HCT116 (cell line): ENCODE measurements around the gene AADAC. TPM values are rescaled to one million over a fixed set of nuclear protein-coding genes. Genes with fewer than 3 reads are reported as not detected.

Experiments used
- ATAC-seq: fragments of 200-7000 bp; cut with Tn5 transposase; 2 replicates; pipeline ENCODE4 v1.9.1; 2020; ENCODE audit warnings: mild to moderate bottlenecking, moderate library complexity
- BruUV-seq: library from RNA; stranded (reverse); fragments of 400-500 nt; replicated peaks from 2 replicates; lab custom pipeline; 2021; lab: Mats Ljungman, UMichigan
- CTCF ChIA-PET: fragments of 300-600 bp; sonication (Branson Sonifier 250); formaldehyde crosslinking; loops from one replicate; lab custom pipeline; 2021; ENCODE audit warnings: antibody characterized with exemption; lab: Charles Lee
- POLR2A ChIA-PET: fragments of 300-600, 350-600 bp; sonication (Branson Sonifier 250); formaldehyde crosslinking; loops from one replicate; lab custom pipeline; 2021; ENCODE audit warnings: antibody characterized with exemption; lab: Charles Lee
- RAD21 ChIA-PET, 2 experiments: fragments of 300-600 bp; sonication (Branson Sonifier 250); formaldehyde crosslinking; loops; one replicate each; lab custom pipeline; 2023; ENCODE audit warnings: low total read pairs in 2 of 2; ENCODE audit not compliant: uncharacterized antibody in 2 of 2, unreplicated experiment in 2 of 2, low non-redundant PET in 1 of 2; lab: Charles Lee
- DNase-seq: peaks from one replicate; pipeline ENCODE4 v3.0.0-alpha.2; 2010; ENCODE audit warnings: low read depth, low spot score
- H2AFZ ChIP-seq: fragments of 200-600 bp; shearing (Covaris generic), sonication (generic); 2 replicates; pipeline ENCODE4 v1.6.1; 2017; ENCODE audit warnings: low read depth, mixed run types, mixed read lengths, antibody characterized with exemption, low read length; ENCODE audit not compliant: poor library complexity, severe bottlenecking
- H3K27ac ChIP-seq: 2 replicates; pipeline ENCODE4 v1.5.1; 2012; ENCODE audit warnings: low read depth, low read length
- H3K27me3 ChIP-seq: fragments of 200-600 bp; sonication (generic); 2 replicates; pipeline ENCODE4 v1.6.1; 2016; ENCODE audit warnings: mixed run types, low read length, mixed read lengths; ENCODE audit not compliant: insufficient read depth
- H3K36me3 ChIP-seq, 2 experiments: fragments of 200-500 bp in 1 of 2; fragments of 200-600 bp in 1 of 2; sonication (Bioruptor generic) in 1 of 2; sonication (generic) in 1 of 2; 2 replicates each; pipeline versions ENCODE4 v1.5.1 to v1.6.1; 2014 to 2016; ENCODE audit warnings: low read length in 2 of 2, inconsistent platforms in 1 of 2, mixed read lengths in 1 of 2, mixed run types in 1 of 2; ENCODE audit not compliant: insufficient read depth in 2 of 2, control insufficient read depth in 1 of 2
- H3K4me1 ChIP-seq, 2 experiments: fragments of 200-600 bp in 1 of 2; sonication (generic) in 1 of 2; 2 replicates each; pipeline versions ENCODE4 v1.5.1 to v1.6.1; 2012 to 2017; ENCODE audit warnings: low read length in 2 of 2, inconsistent platforms in 1 of 2, mild to moderate bottlenecking in 1 of 2, mixed read lengths in 1 of 2, mixed run types in 1 of 2, moderate library complexity in 1 of 2; ENCODE audit not compliant: insufficient read depth in 2 of 2, control insufficient read depth in 1 of 2
- H3K4me2 ChIP-seq: fragments of 200-600 bp; sonication (generic); 2 replicates; pipeline ENCODE4 v1.6.1; 2017; ENCODE audit warnings: mixed run types, low read length, mixed read lengths
- H3K4me3 ChIP-seq, 2 experiments: fragments of 200-600 bp in 1 of 2; sonication (generic) in 1 of 2; replicated peaks in 1 of 2; 2 replicates each; pipeline ENCODE4 v1.5.1; 2011 to 2016; ENCODE audit warnings: low read length in 2 of 2, control low read depth in 1 of 2, low read depth in 1 of 2, mild to moderate bottlenecking in 1 of 2, mixed read lengths in 1 of 2, mixed run types in 1 of 2
- H3K79me2 ChIP-seq: fragments of 200-600 bp; sonication (generic); 2 replicates; pipeline ENCODE4 v1.6.1; 2017; ENCODE audit warnings: mild to moderate bottlenecking, mixed run types, low read length, moderate library complexity, mixed read lengths; ENCODE audit not compliant: insufficient read depth
- H3K9ac ChIP-seq: fragments of 200-600 bp; sonication (generic); 2 replicates; pipeline ENCODE4 v1.6.1; 2016; ENCODE audit warnings: low read length, mixed read lengths
- H3K9me2 ChIP-seq: fragments of 200-600 bp; sonication (generic), shearing (Covaris generic); 2 replicates; pipeline ENCODE4 v1.6.1; 2017; ENCODE audit warnings: mixed run types, mild to moderate bottlenecking, moderate library complexity; ENCODE audit not compliant: insufficient read depth
- H3K9me3 ChIP-seq, 2 experiments: fragments of 200-500 bp in 1 of 2; fragments of 200-600 bp in 1 of 2; sonication (Bioruptor generic) in 1 of 2; sonication (generic) in 1 of 2; 2 replicates each; pipeline ENCODE4 v1.6.1; 2014 to 2017; ENCODE audit warnings: low read length in 2 of 2, mixed read lengths in 2 of 2, inconsistent platforms in 1 of 2, low read depth in 1 of 2, mild to moderate bottlenecking in 1 of 2, mixed run types in 1 of 2, moderate library complexity in 1 of 2; ENCODE audit not compliant: control insufficient read depth in 1 of 2, insufficient read depth in 1 of 2
- H4K20me1 ChIP-seq: fragments of 200-600 bp; sonication (generic), shearing (Covaris generic); 2 replicates; pipeline ENCODE4 v1.6.1; 2017; ENCODE audit warnings: mixed run types, mild to moderate bottlenecking, moderate library complexity; ENCODE audit not compliant: insufficient read depth
- ATF3 ChIP-seq: IDR thresholded peaks from 2 replicates; pipeline ENCODE4 v1.6.1; 2012
- CBX3 ChIP-seq: IDR thresholded peaks from 2 replicates; pipeline ENCODE4 v1.6.1; 2012; ENCODE audit warnings: low read depth
- CEBPB ChIP-seq: IDR thresholded peaks from 2 replicates; pipeline ENCODE4 v1.6.1; 2012; ENCODE audit warnings: low read depth
- CTCF ChIP-seq, 3 experiments: fragments of 200-600 bp in 1 of 3; sonication (generic) in 1 of 3; IDR thresholded peaks in 2 of 3; conservative IDR thresholded peaks in 1 of 3; 2 replicates each; pipeline ENCODE4 v1.5.1; 2012 to 2017; ENCODE audit warnings: low read depth in 2 of 3, low read length in 2 of 3, antibody characterized with exemption in 1 of 3, borderline replicate concordance in 1 of 3, control low read depth in 1 of 3, mild to moderate bottlenecking in 1 of 3, mixed read lengths in 1 of 3, mixed run types in 1 of 3, moderate library complexity in 1 of 3; ENCODE audit not compliant: insufficient read depth in 1 of 3
- EGR1 ChIP-seq: IDR thresholded peaks from 2 replicates; pipeline ENCODE4 v1.6.1; 2012; ENCODE audit warnings: low read depth
- ELF1 ChIP-seq: IDR thresholded peaks from 2 replicates; pipeline ENCODE4 v1.6.1; 2012; ENCODE audit warnings: low read depth, borderline replicate concordance
- FOSL1 ChIP-seq: IDR thresholded peaks from 2 replicates; pipeline ENCODE4 v1.6.1; 2012; ENCODE audit warnings: low read depth
- MAX ChIP-seq: IDR thresholded peaks from 2 replicates; pipeline ENCODE4 v1.6.1; 2012
- POLR2AphosphoS5 ChIP-seq: IDR thresholded peaks from 2 replicates; pipeline ENCODE4 v1.6.1; 2011; ENCODE audit warnings: mild to moderate bottlenecking, low read depth, low read length, moderate library complexity
- TCF7L2 ChIP-seq: IDR thresholded peaks from 2 replicates; pipeline ENCODE4 v1.7.0; 2011; ENCODE audit warnings: borderline replicate concordance, inconsistent platforms; ENCODE audit not compliant: insufficient read depth, insufficient read length; ENCODE audit errors: extremely low read depth
- YY1 ChIP-seq: IDR thresholded peaks from 2 replicates; pipeline ENCODE4 v1.6.1; 2011; ENCODE audit warnings: low read length, low read depth, moderate library complexity, mild to moderate bottlenecking; ENCODE audit not compliant: insufficient replicate concordance; ENCODE audit errors: extremely low read depth
- ZFX ChIP-seq: fragments of 450-650 bp; IDR thresholded peaks from 2 replicates; pipeline ENCODE4 v1.6.1; 2017
- ZNF274 ChIP-seq: fragments of 200-500 bp; sonication (Bioruptor generic); IDR thresholded peaks from 2 replicates; pipeline ENCODE4 v1.6.1; 2014; ENCODE audit warnings: mild to moderate bottlenecking, low read depth, low read length, inconsistent platforms
- intact Hi-C: fragments of 100-400 bp; cut with micrococcal nuclease; formaldehyde crosslinking; loops from 2 replicates; pipeline ENCODE4 v1.10.0; 2022
- total RNA-seq: library from RNA; stranded (reverse); gene quantifications from one replicate; pipeline ENCODE4 v1.2.1, GENCODE V29; 2021; ENCODE audit not compliant: unreplicated experiment

Gene AADAC
- total RNA-seq, 1 experiment from 2014 or later: 3.8 TPM

- ChIA-PET RAD21 (no interaction called here), CTCF (no interaction called here), POLR2A (no interaction called here)
- Histone ChIP-seq H3K9me3 (no peaks in the 10 kb centered on the region), H3K4me1 (no peaks in the 10 kb centered on the region), H3K27ac (no peak overlapping the region), H3K9ac (no peak overlapping the region), H2AFZ (no peak overlapping the region), H4K20me1 (no peaks in the 10 kb centered on the region), H3K4me2 (no peak overlapping the region), H3K4me3 (no peak overlapping the region), H3K27me3 (no peaks in the 10 kb centered on the region), H3K36me3 (no peaks in the 10 kb centered on the region), H3K9me2 (no peaks in the 10 kb centered on the region), H3K79me2 (no peaks in the 10 kb centered on the region)
- TF ChIP-seq CBX3 (no peak), CEBPB (no peak), ZFX (no peak), FOSL1 (no peak), ELF1 (no peak), MAX (no peak), TCF7L2 (no peak), EGR1 (no peak), YY1 (no peak), CTCF (IDR thresholded peaks at IDR 0.05 in 2 of 3, conservative IDR thresholded peaks at IDR 0.05 in 1 of 3; ENCODE audit: borderline replicate concordance in 1 of 3, insufficient read depth in 1 of 3, low read depth in 2 of 3, low read length in 2 of 3) (no peak), ATF3 (no peak), ZNF274 (no peak), POLR2AphosphoS5 (no peak)
- DNase-seq (no peak), ATAC-seq (no peak)
- BruUV-seq: no TSS peak
- intact Hi-C loops: no loop called here
Measured at GRCh38 chr3:151856641-151857040, 42.7 kb downstream of the AADAC start.
